OCI-LY3 (cell line): ENCODE results near the gene CACNB4.

ENCODE experiments used
- EZH2phosphoT487 ChIP-seq: fragments of 200-600 bp; shearing (Covaris generic); IDR thresholded peaks from 2 replicates; pipeline ENCODE4 v1.6.1; 2018; ENCODE audit warnings: antibody characterized with exemption, mixed run types, low read depth
- TF ChIP-seq, protein P1 (sequence below): fragments of 200-600, 300-600 bp; sonication (generic); IDR thresholded peaks from 2 replicates; pipeline ENCODE4 v1.5.1; 2014; ENCODE audit warnings: antibody characterized with exemption, low read length, low read depth

DNA sequence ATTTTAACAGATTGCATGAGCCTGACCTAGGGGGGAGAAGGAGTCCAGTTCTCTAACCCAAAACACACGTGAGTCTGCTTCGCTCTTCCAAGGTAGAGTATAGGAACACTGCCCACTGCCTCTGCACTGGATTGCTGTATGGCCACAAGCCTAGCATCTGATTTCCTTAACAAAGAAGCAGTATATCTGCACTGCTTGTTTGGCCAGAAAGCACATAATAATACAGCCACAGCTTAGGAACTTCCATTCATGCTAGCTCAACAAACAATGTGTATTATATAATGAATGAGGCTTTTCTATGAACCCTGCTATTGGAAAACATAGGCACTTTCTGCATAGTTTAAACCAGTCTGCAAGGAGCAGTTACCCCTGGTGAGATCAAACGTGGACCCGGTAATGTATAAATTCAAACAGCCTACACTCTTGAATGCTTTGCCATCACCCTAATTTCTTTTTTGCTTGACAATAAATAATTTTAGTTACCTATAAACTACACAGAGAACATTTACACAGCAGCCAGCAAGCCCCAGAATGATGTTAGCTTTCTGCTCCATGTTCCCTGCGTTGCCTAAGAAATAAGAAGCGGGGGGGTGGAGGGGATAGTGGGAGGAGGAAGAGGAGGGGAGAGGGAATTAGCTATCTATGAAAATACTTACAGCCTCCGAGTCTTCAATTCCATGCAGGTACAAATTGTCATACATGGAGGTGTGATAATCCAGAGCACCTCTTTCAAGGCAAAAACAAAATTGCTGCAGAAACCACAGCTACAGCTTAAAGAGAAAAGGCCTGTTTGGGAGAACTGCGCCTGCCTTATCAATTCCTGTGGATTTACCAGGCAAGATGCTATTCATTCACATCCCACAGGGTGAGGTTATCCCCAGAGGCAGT is 125.6 kb downstream of the CACNB4 start:
- TF ChIP-seq, protein P1, sequence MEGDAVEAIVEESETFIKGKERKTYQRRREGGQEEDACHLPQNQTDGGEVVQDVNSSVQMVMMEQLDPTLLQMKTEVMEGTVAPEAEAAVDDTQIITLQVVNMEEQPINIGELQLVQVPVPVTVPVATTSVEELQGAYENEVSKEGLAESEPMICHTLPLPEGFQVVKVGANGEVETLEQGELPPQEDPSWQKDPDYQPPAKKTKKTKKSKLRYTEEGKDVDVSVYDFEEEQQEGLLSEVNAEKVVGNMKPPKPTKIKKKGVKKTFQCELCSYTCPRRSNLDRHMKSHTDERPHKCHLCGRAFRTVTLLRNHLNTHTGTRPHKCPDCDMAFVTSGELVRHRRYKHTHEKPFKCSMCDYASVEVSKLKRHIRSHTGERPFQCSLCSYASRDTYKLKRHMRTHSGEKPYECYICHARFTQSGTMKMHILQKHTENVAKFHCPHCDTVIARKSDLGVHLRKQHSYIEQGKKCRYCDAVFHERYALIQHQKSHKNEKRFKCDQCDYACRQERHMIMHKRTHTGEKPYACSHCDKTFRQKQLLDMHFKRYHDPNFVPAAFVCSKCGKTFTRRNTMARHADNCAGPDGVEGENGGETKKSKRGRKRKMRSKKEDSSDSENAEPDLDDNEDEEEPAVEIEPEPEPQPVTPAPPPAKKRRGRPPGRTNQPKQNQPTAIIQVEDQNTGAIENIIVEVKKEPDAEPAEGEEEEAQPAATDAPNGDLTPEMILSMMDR, result no peak
- TF ChIP-seq EZH2phosphoT487, result no peak
